ENCODE results near the gene GRIN2A.

Gene GRIN2A

DNA sequence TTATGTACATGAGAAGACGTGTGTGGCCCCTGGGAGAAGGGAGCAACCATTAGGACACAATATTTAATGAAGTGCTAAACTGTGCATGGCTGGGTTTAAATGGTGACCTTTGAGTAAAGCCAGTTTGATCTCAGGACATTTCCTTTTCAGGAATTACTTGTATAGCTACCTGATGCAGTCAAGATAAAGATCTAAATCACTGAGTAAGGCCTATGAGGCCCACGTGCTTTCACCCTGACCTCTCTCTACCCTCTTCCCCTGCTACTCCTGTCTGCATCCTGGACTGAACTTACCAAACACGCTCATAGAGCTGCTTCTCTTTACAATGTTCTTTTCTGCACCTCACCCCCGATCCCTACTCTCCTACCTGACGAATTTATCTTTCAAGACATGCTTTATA is 98.9 kb downstream of the GRIN2A start:
- no peak for ATAC-seq (ENCODE audit: low read depth)
- no peak for TF ChIP-seq CTCF (IDR thresholded peaks at IDR 0.05; ENCODE audit: poor library complexity, severe bottlenecking)
- Histone ChIP-seq H3K4me3 (ENCODE audit: severe bottlenecking) (no peak overlapping the region), H3K27me3 (ENCODE audit: insufficient read depth, poor library complexity, severe bottlenecking) (no peaks in the 10 kb centered on the region), H3K4me1 (ENCODE audit: insufficient read depth, poor library complexity, severe bottlenecking) (peaks cover 13% of the 10 kb centered on the region), H3K27ac (ENCODE audit: poor library complexity, severe bottlenecking) (no peak overlapping the region), H3K36me3 (ENCODE audit: low read depth) (no peaks in the 10 kb centered on the region), H3K9me3 (ENCODE audit: severe bottlenecking) (no peaks in the 10 kb centered on the region)
- no peak for DNase-seq (ENCODE audit: low spot score)

DNA sequence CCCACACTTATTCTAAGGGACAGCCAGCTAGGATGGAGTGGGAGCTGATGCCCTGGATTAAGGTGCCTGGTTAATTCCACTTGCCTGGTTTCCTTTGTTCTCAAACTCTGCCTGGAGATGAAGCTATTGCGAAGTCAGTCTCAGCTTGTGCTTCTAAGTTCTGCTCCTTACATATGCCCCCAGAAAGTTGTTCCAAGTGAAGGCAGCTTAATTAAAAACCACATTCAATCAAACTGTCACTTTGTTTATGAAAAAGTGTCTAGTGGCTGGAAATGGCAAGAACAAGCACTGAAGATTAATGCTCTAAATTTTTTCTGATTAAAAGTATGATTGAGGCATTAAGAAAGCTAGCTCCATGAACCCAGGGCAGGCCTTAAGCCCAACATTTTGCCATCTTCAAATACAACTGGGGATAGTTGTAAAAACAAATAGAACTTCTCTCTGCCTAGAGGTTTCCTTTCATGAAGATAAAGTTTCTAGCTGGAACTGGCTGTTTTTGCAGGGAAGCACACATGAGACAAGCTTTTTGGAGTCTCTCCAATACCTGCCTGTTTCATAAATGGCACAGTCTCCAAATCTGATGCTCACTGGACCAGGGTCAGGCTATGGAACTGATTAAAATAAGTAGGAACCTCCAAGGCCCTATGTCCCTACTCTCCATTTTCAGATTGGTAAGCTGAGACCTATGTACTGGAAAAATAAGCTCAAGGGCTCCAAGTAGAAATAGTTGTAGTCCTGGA is 100.9 kb downstream of the GRIN2A start:
- no peak for ATAC-seq (ENCODE audit: low read depth)
- Histone ChIP-seq H3K27ac (ENCODE audit: poor library complexity, severe bottlenecking) (no peak overlapping the region), H3K4me1 (ENCODE audit: insufficient read depth, poor library complexity, severe bottlenecking) (peaks cover 13% of the 10 kb centered on the region), H3K27me3 (ENCODE audit: insufficient read depth, poor library complexity, severe bottlenecking) (no peaks in the 10 kb centered on the region), H3K9me3 (ENCODE audit: severe bottlenecking) (no peaks in the 10 kb centered on the region), H3K36me3 (ENCODE audit: low read depth) (no peaks in the 10 kb centered on the region), H3K4me3 (ENCODE audit: severe bottlenecking) (no peak overlapping the region)
- DNase-seq (ENCODE audit: low spot score) = no peak
- no peak for TF ChIP-seq CTCF (IDR thresholded peaks at IDR 0.05; ENCODE audit: poor library complexity, severe bottlenecking)

DNA sequence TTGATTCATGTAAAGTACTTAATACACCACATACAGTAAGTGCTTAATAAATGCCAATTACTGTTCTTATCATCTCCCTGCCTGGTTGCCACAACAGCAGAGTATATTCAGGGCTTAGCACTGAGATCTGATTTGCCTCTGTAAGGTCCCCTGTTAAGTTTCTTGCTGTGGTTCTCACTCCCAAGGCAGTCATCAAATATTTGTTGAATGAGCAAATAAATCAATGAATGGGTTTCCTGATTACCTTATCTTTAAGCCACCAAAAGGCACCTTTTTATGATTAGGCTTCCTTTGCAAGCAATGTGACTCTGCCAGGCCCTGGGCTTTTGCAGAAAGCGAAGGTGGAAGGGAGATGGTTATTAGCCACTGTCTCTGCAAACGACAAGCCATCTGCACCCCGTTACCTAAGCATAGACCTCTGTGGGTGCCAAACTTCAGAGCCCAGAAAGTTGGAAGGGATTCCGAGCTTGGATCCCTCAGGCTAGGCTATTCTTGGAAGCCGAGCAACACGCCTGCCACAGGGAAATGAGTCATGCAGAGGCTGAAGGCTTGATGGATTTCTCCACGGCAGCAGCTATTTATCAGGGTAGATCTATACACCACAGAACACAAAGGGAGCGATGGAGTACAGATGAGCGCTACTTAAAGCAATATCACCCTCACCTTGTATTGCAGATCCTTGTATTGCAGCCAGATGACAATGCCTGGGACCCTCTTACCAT is 102.0 kb downstream of the GRIN2A start:
- TF ChIP-seq CTCF (IDR thresholded peaks at IDR 0.05; ENCODE audit: poor library complexity, severe bottlenecking) = no peak
- ATAC-seq (ENCODE audit: low read depth) (peak; percentile 94), DNase-seq (ENCODE audit: low spot score) (peak; percentile 70)
- Histone ChIP-seq H3K4me1 (ENCODE audit: insufficient read depth, poor library complexity, severe bottlenecking) (peaks cover 13% of the 10 kb centered on the region), H3K27me3 (ENCODE audit: insufficient read depth, poor library complexity, severe bottlenecking) (no peaks in the 10 kb centered on the region), H3K9me3 (ENCODE audit: severe bottlenecking) (no peaks in the 10 kb centered on the region), H3K27ac (ENCODE audit: poor library complexity, severe bottlenecking) (peak overlapping the region; percentile 14), H3K36me3 (ENCODE audit: low read depth) (no peaks in the 10 kb centered on the region), H3K4me3 (ENCODE audit: severe bottlenecking) (no peak overlapping the region)

GRCh38 chr16:10078541-10078949 is 103.7 kb downstream of the GRIN2A start:
- Histone ChIP-seq H3K27ac (ENCODE audit: poor library complexity, severe bottlenecking) (no peak overlapping the region), H3K9me3 (ENCODE audit: severe bottlenecking) (no peaks in the 10 kb centered on the region), H3K4me1 (ENCODE audit: insufficient read depth, poor library complexity, severe bottlenecking) (peaks cover 13% of the 10 kb centered on the region), H3K4me3 (ENCODE audit: severe bottlenecking) (no peak overlapping the region), H3K36me3 (ENCODE audit: low read depth) (no peaks in the 10 kb centered on the region), H3K27me3 (ENCODE audit: insufficient read depth, poor library complexity, severe bottlenecking) (no peaks in the 10 kb centered on the region)
- TF ChIP-seq CTCF (IDR thresholded peaks at IDR 0.05; ENCODE audit: poor library complexity, severe bottlenecking) = no peak
- DNase-seq (ENCODE audit: low spot score) (no peak), ATAC-seq (ENCODE audit: low read depth) (no peak)

DNA sequence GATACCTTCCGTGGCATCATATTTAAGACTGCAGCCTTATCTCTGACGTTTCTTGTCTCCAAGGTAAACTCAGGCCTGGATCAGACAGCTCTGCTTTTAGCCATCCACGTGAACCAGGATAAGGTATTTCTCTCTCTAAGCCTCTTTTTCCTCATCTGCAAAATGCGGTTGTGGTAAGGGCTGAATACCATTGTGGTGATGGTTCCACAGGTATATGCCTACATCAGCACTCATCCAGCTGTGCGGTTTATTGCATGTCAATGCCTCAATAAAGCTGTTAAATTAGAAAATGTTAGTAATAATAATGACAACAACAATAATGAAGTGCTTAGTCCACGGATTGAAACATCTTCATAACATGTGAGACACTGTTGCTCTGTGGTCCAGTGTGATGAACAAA is 104.4 kb downstream of the GRIN2A start:
- H3K4me1 ChIP-seq (ENCODE audit: insufficient read depth, poor library complexity, severe bottlenecking) = peaks cover 13% of the 10 kb centered on the region
- DNase-seq (ENCODE audit: low spot score) (no peak), ATAC-seq (ENCODE audit: low read depth) (peak; percentile 49; the same call in 1 of the 3 replicates)
- no peak for TF ChIP-seq CTCF (IDR thresholded peaks at IDR 0.05; ENCODE audit: poor library complexity, severe bottlenecking)
- no peaks in the 10 kb centered on the region for H3K36me3 ChIP-seq (ENCODE audit: low read depth)
- no peaks in the 10 kb centered on the region for H3K9me3 ChIP-seq (ENCODE audit: severe bottlenecking)
- no peak overlapping the region for H3K27ac ChIP-seq (ENCODE audit: poor library complexity, severe bottlenecking)
- H3K4me3 ChIP-seq (ENCODE audit: severe bottlenecking) = no peak overlapping the region
- H3K27me3 ChIP-seq (ENCODE audit: insufficient read depth, poor library complexity, severe bottlenecking) = no peaks in the 10 kb centered on the region
